Stimulated activated CD4-positive, alpha-beta T cell treated with anti-CD3 and anti-CD28 coated beads, Interleukin-1b, Interleukin-23, amount 100 ng/mL, for 1 hour (primary cell): Measurements from ENCODE around the gene RBM42.
"Not testable (repeated sequence)": the region's sequence is repeated elsewhere in the genome, so short reads cannot be mapped to it uniquely, and the experiment has no call there.

Source experiments
- DNase-seq, 2 donors: peaks; one replicate each; pipeline ENCODE4 v3.0.0-alpha.2; 2020; ENCODE audit warnings: low read depth in 2 of 2

RBM42 gene

DNA sequence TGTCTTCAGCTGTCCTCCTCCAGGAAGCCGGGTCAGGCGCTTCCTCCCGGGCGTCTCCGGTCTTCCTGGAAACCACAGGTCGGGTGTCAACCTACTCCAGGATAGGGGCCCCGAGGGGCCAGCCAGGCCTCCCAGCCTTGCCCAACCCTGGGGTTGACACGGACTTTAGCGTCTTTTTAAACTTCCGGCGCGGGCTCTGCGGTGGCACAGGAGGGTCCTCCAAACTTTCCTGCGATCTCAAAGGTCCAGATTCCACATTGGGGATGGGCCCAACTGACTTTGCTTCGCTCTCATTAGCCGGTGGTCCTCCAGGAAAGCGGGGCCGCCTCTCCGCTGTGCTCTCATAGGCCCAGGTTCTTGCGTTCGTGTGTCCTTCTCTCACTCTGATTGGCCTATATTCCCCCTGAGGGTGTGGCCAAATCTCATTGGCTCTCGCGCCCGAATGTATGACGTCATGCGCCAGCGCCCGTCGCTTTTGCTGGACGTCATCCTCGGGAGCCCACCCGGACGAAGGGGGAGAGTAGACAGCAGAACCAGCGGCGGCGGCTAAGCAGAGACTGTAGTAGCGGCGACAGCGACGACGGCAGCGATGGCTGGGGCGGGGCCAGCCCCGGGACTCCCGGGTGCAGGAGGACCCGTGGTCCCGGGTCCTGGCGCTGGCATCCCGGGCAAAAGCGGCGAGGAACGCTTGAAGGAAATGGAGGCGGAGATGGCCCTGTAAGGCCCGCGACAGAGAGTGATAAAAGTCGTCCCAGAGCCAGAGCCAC lies at the start of gene RBM42:
TSS of gene RBM42 (plus strand) at position 472 of the 767 bp plus-strand sequence. CDS start at position 590, 118 bp downstream.
- peak; percentile 89 to 91 for DNase-seq

DNA sequence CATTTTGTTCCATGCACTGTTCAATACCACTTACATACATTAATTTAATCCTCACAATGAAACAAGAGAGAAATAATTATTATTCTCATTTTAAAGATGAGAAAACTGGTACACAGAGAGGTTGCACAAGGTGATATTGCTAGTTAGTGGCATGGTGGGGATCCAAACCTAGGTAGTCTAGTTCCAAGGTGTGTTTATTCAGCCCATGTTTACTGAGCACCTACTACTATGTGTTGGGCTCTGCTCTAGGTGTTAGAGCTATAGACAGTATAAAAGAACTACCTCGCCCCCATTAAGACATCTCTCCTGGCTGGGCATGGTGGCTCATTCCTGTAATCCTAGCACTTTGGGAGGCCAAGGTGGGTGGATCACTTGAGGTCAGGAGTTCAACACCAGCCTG lies 46.1 kb upstream of the RBM42 start:
- DNase-seq, result no peak

- DNase-seq, result no peak
Measured at GRCh38 chr19:35585848-35586247, 43.0 kb upstream of the RBM42 start, which contains the start of gene PMIS2. Gene PMIS2 (plus strand): TSS chr19:35586173. CDS start chr19:35586260, 87 bp downstream.

DNA sequence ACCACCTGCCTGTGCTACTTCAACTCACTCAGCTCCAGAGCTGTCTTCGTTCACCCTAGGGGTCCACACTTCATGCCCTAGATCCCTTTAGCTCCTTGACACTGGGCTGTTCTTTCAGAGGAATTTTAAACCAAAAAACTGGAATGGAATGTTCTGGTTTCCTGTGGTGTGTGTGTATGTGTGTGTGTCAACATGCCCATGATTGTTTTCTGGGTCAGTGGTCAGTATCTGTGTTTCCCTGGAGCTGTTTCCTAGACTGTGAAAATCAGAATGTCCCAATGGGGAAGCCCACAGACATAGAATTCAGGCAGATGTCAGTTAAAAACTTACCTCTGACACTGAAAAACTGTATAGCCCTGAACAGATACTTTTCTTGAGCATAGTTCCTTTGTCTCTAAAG lies 41.5 kb upstream of the RBM42 start:
- DNase-seq, result no peak

DNA sequence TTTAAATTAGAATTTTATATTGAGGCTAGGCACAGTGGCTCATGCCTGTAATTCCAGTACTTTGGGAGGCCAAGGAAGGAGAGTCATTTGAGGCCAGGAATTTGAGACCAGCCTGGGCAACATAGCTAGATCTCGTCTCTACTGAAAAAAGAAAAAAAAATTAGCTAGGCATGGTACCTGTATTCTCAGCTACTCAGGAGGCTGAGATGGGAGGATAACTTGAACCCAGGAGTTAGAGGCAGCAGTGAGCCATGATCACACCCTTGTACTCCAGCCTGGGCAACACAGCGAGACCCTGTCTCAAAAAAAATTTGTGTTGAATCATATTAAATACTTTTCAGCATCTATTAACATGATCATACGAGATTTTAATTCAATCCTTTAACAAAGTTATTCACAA lies 38.0 kb upstream of the RBM42 start:
- no peak for DNase-seq

- no peak for DNase-seq
Measured at GRCh38 chr19:35592226-35592625, 36.6 kb upstream of the RBM42 start.

GRCh38 chr19:35595026-35595425 lies 33.8 kb upstream of the RBM42 start:
- not testable (repeated sequence) for DNase-seq

DNA sequence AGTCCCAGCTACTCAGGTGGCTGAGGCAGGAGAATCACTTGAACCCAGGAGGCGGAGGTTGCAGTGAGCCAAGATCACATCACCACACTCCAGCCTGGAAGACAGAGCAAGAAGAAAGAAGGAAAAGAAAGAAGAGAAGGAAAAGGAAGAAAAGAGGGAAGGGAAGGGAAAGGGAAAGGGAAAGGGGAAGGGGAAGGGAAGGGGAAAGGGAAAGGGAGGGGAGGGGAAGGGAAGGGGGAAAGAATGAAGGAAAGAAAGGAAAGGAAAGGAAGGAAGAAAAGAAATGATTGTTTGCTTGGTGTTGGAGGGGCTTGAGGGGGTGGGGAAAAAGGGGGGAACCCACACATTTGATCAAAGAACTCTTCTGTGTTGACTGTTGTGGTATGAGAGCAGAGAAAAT lies 32.9 kb upstream of the RBM42 start:
- no peak for DNase-seq

DNA sequence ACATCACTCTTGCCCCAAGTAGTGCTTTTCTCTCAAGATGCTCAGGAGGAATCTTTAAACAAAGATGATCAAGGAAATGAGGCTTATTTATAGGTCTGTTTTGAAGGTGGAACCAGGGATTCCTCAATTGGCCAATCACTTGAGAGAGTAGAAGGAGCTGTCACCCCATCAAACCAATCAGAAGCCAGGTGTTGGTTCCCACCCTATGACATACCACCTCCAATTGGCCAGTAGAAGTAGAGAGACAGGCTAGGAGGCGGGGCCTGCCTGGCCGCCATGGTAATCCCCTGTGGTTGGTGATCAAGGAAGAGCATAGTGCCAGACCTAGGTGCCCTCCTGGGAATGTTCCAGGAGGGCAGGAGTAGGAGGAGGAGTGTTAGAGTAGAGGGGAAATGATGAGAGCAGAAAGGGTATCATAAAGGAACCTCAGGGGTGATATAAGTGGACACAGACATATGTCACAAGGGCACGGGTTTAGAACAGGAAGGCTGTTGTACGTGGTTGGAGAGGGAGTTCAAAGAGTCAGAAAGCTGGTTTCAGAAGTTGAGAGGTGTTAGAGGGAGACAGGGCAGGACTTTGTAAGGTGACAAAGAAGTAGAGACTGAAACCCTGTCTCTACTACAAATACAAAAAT lies 32.4 kb upstream of the RBM42 start:
- no peak for DNase-seq

DNA sequence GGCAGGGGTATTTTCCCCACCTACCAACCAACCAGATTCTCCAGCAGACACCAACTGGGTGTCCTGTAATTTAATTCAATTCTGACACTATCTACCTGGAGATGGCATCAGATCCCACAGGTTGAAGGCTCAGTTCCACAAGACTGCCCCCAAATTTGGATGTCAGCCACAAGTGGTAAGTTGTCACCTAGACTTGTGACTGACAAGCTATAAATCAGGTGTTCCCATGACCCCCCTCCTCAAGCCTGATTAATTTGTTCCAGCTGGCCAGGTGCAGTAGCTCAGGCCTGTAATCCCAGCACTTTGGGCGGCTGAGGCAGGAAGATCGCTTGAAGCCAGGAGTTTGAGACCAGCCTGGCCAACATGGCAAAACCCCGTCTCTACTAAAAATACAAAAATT lies 26.9 kb upstream of the RBM42 start:
- no peak for DNase-seq

DNA sequence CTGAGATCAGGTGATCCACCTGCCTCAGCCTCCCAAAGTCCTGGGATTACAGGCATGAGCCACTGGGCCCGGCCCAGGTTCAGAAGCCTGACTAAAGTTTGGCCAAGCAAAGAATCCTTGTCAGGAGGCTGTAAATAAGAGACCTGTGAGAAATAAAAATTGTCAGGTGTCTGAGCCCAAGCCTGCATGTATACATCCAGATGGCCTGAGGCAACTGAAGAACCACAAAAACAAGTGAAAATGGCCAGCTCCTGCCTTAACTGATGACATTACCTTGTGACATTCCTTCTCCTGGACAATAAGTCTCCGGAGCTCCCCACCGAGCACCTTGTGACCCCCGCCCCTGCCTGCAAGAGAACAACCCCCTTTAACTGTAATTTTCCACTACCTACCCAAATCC lies 24.4 kb upstream of the RBM42 start:
- not testable (repeated sequence) for DNase-seq

- DNase-seq, result not testable (repeated sequence)
Measured at GRCh38 chr19:35607170-35607569, 21.7 kb upstream of the RBM42 start.

GRCh38 chr19:35607661-35608060 lies 21.2 kb upstream of the RBM42 start:
- no peak for DNase-seq

GRCh38 chr19:35608251-35608650 lies 20.6 kb upstream of the RBM42 start:
- no peak for DNase-seq

GRCh38 chr19:35609851-35610353 lies 18.9 kb upstream of the RBM42 start:
- no peak for DNase-seq

DNA sequence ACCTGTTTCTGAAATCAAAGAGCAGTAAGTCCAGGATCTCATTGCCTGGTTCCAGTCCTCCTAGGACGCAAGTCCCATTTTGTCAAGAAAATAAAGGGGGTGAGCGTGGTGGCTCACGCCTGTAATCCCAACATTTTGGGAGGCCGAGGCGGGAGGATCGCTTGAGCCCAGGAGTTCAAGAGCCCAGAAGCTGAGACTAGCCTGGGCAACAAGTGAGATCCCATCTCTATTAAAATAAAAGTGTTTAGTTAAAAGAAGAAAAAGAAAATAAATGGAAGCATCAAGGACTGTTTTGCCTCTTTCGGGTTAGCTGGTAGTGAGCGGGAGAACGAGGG lies 16.6 kb upstream of the RBM42 start:
- DNase-seq, result no peak

DNA sequence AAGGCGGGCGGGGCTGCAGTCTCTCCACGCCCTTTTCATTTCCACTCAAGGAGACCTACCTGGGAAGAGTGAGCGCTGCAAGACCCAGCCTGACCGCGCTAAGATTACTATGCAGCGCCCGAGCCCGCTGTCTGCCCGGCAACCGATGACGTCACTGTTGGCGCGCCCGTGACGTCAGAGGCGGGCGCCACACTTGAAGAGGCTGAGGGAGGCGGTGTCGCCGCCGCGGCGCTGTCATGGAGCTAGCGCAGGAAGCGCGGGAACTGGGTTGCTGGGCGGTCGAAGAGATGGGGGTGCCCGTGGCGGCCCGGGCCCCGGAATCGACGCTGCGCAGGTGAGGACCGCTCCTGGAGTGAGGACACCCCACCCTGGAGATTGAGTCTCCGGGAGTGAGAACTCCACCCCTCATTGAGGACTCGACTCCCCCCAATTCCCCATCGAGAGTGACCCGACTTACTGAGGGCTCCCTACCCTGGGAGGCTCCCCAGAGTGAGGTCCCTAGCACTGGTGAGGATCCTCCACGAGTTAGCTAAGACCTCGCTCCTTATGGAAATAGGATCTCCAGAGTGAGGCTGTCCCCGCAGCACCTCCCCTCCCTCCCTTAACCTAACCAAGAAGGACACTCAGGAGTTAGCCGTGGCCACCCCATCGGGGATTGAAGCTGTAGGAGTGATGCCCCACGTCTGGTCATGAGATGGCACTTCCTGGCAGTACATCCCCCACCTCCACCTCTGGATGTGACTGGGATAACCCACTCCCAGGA lies 16.1 kb upstream of the RBM42 start, which contains the start of gene HAUS5:
TSS of gene HAUS5 (plus strand) at position 177 of the 763 bp plus-strand sequence. CDS start at position 237, 60 bp downstream.
- peak; percentile 87 to 96 for DNase-seq

DNA sequence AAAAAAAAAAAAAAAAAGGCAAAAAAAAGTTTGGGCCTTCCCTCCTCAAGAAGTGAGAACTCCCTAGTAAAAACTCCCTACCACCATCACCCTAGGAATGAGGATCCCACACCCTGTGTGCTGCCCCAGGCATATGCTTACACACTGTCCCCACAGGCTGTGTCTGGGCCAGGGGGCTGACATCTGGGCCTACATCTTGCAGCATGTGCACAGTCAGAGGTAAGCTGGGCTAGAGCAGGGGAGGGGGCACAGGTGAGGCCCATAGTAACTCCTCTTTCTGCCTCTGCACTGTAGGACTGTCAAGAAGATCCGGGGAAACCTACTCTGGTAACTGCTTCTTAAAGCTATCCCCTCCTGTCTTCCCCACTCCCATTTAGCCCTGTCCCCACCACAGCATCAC lies 15.3 kb upstream of the RBM42 start:
- DNase-seq, result no peak

DNA sequence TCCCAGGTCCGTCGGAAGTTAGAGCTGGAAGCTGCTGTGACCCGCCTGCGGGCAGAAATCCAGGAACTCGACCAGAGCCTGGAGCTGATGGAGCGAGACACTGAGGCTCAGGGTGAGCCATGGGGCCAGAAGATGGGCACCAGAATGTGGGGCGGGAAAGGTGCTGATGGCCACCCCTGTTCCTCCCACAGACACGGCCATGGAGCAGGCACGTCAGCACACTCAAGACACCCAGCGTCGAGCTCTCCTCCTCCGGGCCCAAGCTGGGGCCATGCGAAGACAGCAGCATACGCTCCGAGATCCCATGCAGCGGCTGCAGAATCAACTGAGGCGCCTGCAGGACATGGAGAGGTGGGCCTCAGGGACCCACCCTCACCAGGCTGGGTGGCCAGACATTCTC lies 13.8 kb upstream of the RBM42 start:
- DNase-seq, result no peak

GRCh38 chr19:35618857-35619256 lies 10.0 kb upstream of the RBM42 start:
- no peak for DNase-seq

DNA sequence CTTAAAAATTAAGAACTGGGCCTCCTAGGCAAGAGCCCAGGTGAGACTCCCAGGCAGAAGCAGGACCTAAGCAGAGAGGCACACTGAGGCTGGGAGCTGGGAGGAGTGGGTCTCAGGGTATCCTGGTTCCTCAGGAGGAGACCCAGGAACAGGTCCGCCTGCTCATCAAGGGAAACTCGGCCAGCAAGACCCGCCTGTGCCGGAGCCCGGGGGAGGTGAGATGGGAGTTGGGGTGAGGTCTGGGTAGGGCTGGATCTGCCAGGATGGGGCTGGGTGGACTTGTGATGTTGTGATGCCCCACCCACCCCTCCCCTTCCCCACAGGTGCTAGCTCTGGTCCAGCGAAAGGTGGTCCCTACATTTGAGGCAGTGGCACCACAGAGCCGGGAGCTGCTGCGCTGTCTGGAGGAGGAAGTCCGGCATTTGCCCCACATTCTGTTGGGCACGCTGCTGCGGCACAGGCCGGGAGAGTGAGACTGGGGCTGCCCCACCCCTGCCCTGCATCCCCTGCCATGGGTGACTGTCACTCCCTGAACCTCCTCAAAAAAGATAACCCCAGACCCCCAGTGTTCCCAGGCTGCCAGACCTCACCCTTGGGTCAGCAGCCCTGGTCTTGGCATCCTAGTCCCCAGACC lies 9.4 kb upstream of the RBM42 start:
- no peak for DNase-seq

DNA sequence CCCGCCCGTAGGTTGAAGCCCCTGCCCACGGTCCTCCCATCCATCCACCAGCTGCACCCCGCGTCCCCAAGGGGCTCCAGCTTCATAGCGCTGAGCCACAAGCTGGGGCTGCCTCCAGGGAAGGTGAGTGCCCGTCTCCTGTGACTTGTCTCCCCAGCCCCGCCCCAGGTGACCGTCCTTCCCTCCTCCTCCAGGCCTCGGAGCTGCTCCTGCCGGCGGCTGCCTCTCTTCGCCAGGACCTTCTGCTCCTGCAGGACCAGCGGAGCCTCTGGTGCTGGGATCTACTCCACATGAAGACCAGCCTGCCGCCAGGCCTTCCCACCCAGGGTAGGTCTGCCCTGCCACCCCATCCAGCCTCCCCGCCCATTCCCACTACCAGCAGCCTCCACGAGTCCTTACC lies 8.8 kb upstream of the RBM42 start:
- no peak for DNase-seq
